ENCODE measurements around the gene SNED1.

DNA sequence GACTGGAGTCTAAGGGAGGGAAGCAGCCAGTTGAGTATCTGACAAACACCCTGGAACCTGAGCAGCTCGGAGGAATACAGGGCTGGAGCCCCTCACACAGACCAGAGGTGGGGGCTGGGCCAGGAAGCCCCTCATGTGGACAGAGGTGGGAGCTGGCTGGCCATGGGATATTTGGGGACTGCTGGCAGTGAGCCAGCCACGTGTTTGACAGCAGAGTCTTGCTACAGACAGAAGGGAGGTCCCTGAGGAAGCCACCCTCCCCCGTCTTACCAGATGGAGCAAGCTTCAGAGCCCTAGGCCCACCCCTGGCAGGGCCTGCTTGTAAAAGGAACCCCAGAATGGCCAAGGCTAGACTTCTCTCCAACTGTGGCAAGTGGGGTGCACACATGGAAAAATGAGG, 107.2 kb downstream of the SNED1 start:
- TF ChIP-seq TAF1 (IDR thresholded peaks at IDR 0.05; ENCODE audit: low read depth, low read length) (no peak), POLR2A (IDR thresholded peaks at IDR 0.05; ENCODE audit: low read depth, low read length) (no peak)
